ENCODE measurements around the gene CCL17. TPM values are rescaled to one million over a fixed set of nuclear protein-coding genes. Genes with fewer than 3 reads are reported as not detected.

CCL17 gene
- total RNA-seq, 1 experiment from 2014 or later: not detected

- Histone ChIP-seq H3K4me2 (ENCODE audit: low read depth, low read length, poor library complexity, severe bottlenecking) (no peak overlapping the region), H4K20me1 (ENCODE audit: insufficient read depth, low read depth, low read length) (no peaks in the 10 kb centered on the region), H3K36me3 (ENCODE audit: insufficient read depth, low read length) (no peaks in the 10 kb centered on the region), H3K4me3 (ENCODE audit: low read length) (no peak overlapping the region), H3K9me3 (ENCODE audit: low read length) (no peaks in the 10 kb centered on the region), H3K27me3 (ENCODE audit: low read length) (no peaks in the 10 kb centered on the region), H2AFZ (ENCODE audit: low read length) (no peak overlapping the region), H3K79me2 (ENCODE audit: low read length) (no peaks in the 10 kb centered on the region), H3K27ac (ENCODE audit: low read length) (no peak overlapping the region), H3K9me2 (replicated peaks; ENCODE audit: insufficient read depth, low read length) (no peaks in the 10 kb centered on the region), H3K9ac (ENCODE audit: low read length) (no peak overlapping the region), H3K4me1 (ENCODE audit: low read length) (no peaks in the 10 kb centered on the region)
- no peak for DNase-seq
These were observed 43.2 kb upstream of the CCL17 start for GRCh38 chr16:57361404-57361803.

GRCh38 chr16:57364143-57364542 is 40.4 kb upstream of the CCL17 start:
- Histone ChIP-seq H3K79me2 (ENCODE audit: low read length) (no peaks in the 10 kb centered on the region), H4K20me1 (ENCODE audit: insufficient read depth, low read depth, low read length) (no peaks in the 10 kb centered on the region), H3K9me3 (ENCODE audit: low read length) (no peaks in the 10 kb centered on the region), H2AFZ (ENCODE audit: low read length) (no peak overlapping the region), H3K27me3 (ENCODE audit: low read length) (no peaks in the 10 kb centered on the region), H3K4me1 (ENCODE audit: low read length) (no peaks in the 10 kb centered on the region), H3K4me2 (ENCODE audit: low read depth, low read length, poor library complexity, severe bottlenecking) (no peak overlapping the region), H3K9me2 (replicated peaks; ENCODE audit: insufficient read depth, low read length) (no peaks in the 10 kb centered on the region), H3K27ac (ENCODE audit: low read length) (no peak overlapping the region), H3K36me3 (ENCODE audit: insufficient read depth, low read length) (no peaks in the 10 kb centered on the region), H3K9ac (ENCODE audit: low read length) (no peak overlapping the region), H3K4me3 (ENCODE audit: low read length) (no peak overlapping the region)
- DNase-seq: no peak

- H3K27me3 ChIP-seq (ENCODE audit: low read length): no peaks in the 10 kb centered on the region
- no peak for DNase-seq
- H4K20me1 ChIP-seq (ENCODE audit: insufficient read depth, low read depth, low read length): no peaks in the 10 kb centered on the region
- no peak overlapping the region for H3K27ac ChIP-seq (ENCODE audit: low read length)
- no peaks in the 10 kb centered on the region for H3K36me3 ChIP-seq (ENCODE audit: insufficient read depth, low read length)
- H3K79me2 ChIP-seq (ENCODE audit: low read length): no peaks in the 10 kb centered on the region
- H3K9ac ChIP-seq (ENCODE audit: low read length): no peak overlapping the region
- H3K4me1 ChIP-seq (ENCODE audit: low read length): no peaks in the 10 kb centered on the region
- H3K4me3 ChIP-seq (ENCODE audit: low read length): no peak overlapping the region
- H3K9me3 ChIP-seq (ENCODE audit: low read length): no peaks in the 10 kb centered on the region
- H3K4me2 ChIP-seq (ENCODE audit: low read depth, low read length, poor library complexity, severe bottlenecking): no peak overlapping the region
- H3K9me2 ChIP-seq (replicated peaks; ENCODE audit: insufficient read depth, low read length): no peaks in the 10 kb centered on the region
- no peak overlapping the region for H2AFZ ChIP-seq (ENCODE audit: low read length)
These were observed 38.0 kb upstream of the CCL17 start for GRCh38 chr16:57366544-57367040.

- DNase-seq: no peak
- Histone ChIP-seq H3K9me2 (replicated peaks; ENCODE audit: insufficient read depth, low read length) (no peaks in the 10 kb centered on the region), H3K9ac (ENCODE audit: low read length) (no peak overlapping the region), H3K4me1 (ENCODE audit: low read length) (no peaks in the 10 kb centered on the region), H3K27ac (ENCODE audit: low read length) (no peak overlapping the region), H4K20me1 (ENCODE audit: insufficient read depth, low read depth, low read length) (no peaks in the 10 kb centered on the region), H3K4me3 (ENCODE audit: low read length) (no peak overlapping the region), H3K9me3 (ENCODE audit: low read length) (no peaks in the 10 kb centered on the region), H3K4me2 (ENCODE audit: low read depth, low read length, poor library complexity, severe bottlenecking) (no peak overlapping the region), H2AFZ (ENCODE audit: low read length) (no peak overlapping the region), H3K36me3 (ENCODE audit: insufficient read depth, low read length) (no peaks in the 10 kb centered on the region), H3K27me3 (ENCODE audit: low read length) (no peaks in the 10 kb centered on the region), H3K79me2 (ENCODE audit: low read length) (no peaks in the 10 kb centered on the region)
These were observed 37.3 kb upstream of the CCL17 start for GRCh38 chr16:57367116-57367752.

- Histone ChIP-seq H3K4me2 (ENCODE audit: low read depth, low read length, poor library complexity, severe bottlenecking) (no peak overlapping the region), H3K9me3 (ENCODE audit: low read length) (no peaks in the 10 kb centered on the region), H3K9ac (ENCODE audit: low read length) (no peak overlapping the region), H3K79me2 (ENCODE audit: low read length) (no peaks in the 10 kb centered on the region), H4K20me1 (ENCODE audit: insufficient read depth, low read depth, low read length) (no peaks in the 10 kb centered on the region), H3K27me3 (ENCODE audit: low read length) (no peaks in the 10 kb centered on the region), H3K36me3 (ENCODE audit: insufficient read depth, low read length) (no peaks in the 10 kb centered on the region), H3K4me3 (ENCODE audit: low read length) (no peak overlapping the region), H2AFZ (ENCODE audit: low read length) (no peak overlapping the region), H3K27ac (ENCODE audit: low read length) (no peak overlapping the region), H3K4me1 (ENCODE audit: low read length) (peaks cover under 1% of the 10 kb centered on the region; the same call in 1 of the 2 replicates), H3K9me2 (replicated peaks; ENCODE audit: insufficient read depth, low read length) (no peaks in the 10 kb centered on the region)
- no peak for DNase-seq
These were observed 32.8 kb upstream of the CCL17 start for GRCh38 chr16:57371494-57372371.

GRCh38 chr16:57372372-57373116 is 32.0 kb upstream of the CCL17 start, which contains the start of gene CX3CL1:
Gene CX3CL1, plus strand, starts transcription at chr16:57372490. Its CDS starts 79 bp downstream, at chr16:57372569.
- H3K4me2 ChIP-seq (ENCODE audit: low read depth, low read length, poor library complexity, severe bottlenecking): no peak within 1 kb of the TSS
- H3K27me3 ChIP-seq (ENCODE audit: low read length): no peaks in the 10 kb centered on the region
- no peak within 1 kb of the TSS for H3K27ac ChIP-seq (ENCODE audit: low read length)
- no peak within 1 kb of the TSS for H3K9ac ChIP-seq (ENCODE audit: low read length)
- H3K79me2 ChIP-seq (ENCODE audit: low read length): no peaks in the 10 kb centered on the region
- no peaks in the 10 kb centered on the region for H4K20me1 ChIP-seq (ENCODE audit: insufficient read depth, low read depth, low read length)
- no peaks in the 10 kb centered on the region for H3K9me3 ChIP-seq (ENCODE audit: low read length)
- H3K36me3 ChIP-seq (ENCODE audit: insufficient read depth, low read length): no peaks in the 10 kb centered on the region
- H3K4me3 ChIP-seq (ENCODE audit: low read length): no peak within 1 kb of the TSS
- DNase-seq: no peak
- no peaks in the 10 kb centered on the region for H3K9me2 ChIP-seq (replicated peaks; ENCODE audit: insufficient read depth, low read length)
- no peak within 1 kb of the TSS for H2AFZ ChIP-seq (ENCODE audit: low read length)
- peaks cover 9% of the 10 kb centered on the region for H3K4me1 ChIP-seq (ENCODE audit: low read length)

- DNase-seq: no peak
- no peaks in the 10 kb centered on the region for H3K36me3 ChIP-seq (ENCODE audit: insufficient read depth, low read length)
- no peaks in the 10 kb centered on the region for H3K79me2 ChIP-seq (ENCODE audit: low read length)
- no peaks in the 10 kb centered on the region for H3K9me2 ChIP-seq (replicated peaks; ENCODE audit: insufficient read depth, low read length)
- no peaks in the 10 kb centered on the region for H4K20me1 ChIP-seq (ENCODE audit: insufficient read depth, low read depth, low read length)
- no peaks in the 10 kb centered on the region for H3K27me3 ChIP-seq (ENCODE audit: low read length)
- no peak overlapping the region for H3K4me3 ChIP-seq (ENCODE audit: low read length)
- H3K9ac ChIP-seq (ENCODE audit: low read length): no peak overlapping the region
- no peaks in the 10 kb centered on the region for H3K9me3 ChIP-seq (ENCODE audit: low read length)
- H2AFZ ChIP-seq (ENCODE audit: low read length): no peak overlapping the region
- peaks cover 15% of the 10 kb centered on the region for H3K4me1 ChIP-seq (ENCODE audit: low read length)
- no peak overlapping the region for H3K27ac ChIP-seq (ENCODE audit: low read length)
- no peak overlapping the region for H3K4me2 ChIP-seq (ENCODE audit: low read depth, low read length, poor library complexity, severe bottlenecking)
These were observed 31.2 kb upstream of the CCL17 start for GRCh38 chr16:57373117-57373947.
